Testis (tissue), 3 donors: ENCODE results near the gene TRIM28. TPM values are rescaled to one million over a fixed set of nuclear protein-coding genes. Genes with fewer than 3 reads are reported as not detected.

Experiments used
- DNase-seq: peaks from one replicate; pipeline ENCODE4 v3.0.0-alpha.2; 2019
- H3K27ac ChIP-seq, 2 donors: fragments of 200-600 bp; sonication (generic); one replicate each; pipeline ENCODE4 v1.5.1; 2019
- H3K27me3 ChIP-seq: fragments of 200-600 bp; sonication (generic); one replicate; pipeline ENCODE4 v1.5.1; 2019
- H3K36me3 ChIP-seq: fragments of 200-600 bp; sonication (generic); one replicate; pipeline ENCODE4 v1.5.1; 2017; ENCODE audit warnings: low read depth; ENCODE audit errors: missing control alignments
- H3K4me1 ChIP-seq: fragments of 200-600 bp; sonication (generic); one replicate; pipeline ENCODE4 v1.5.1; 2019
- H3K4me3 ChIP-seq, 2 donors: fragments of 200-600 bp; sonication (generic); one replicate each; pipeline ENCODE4 v1.5.1; 2017 to 2019
- H3K9me3 ChIP-seq: fragments of 200-600 bp; sonication (generic); one replicate; pipeline ENCODE4 v1.5.1; 2017
- POLR2A ChIP-seq: fragments of 450-650 bp; IDR thresholded peaks from one replicate; pipeline ENCODE4 v1.6.1; 2017; ENCODE audit warnings: antibody characterized with exemption, mild to moderate bottlenecking, moderate library complexity
- WGBS, 2 donors: methylation state at CpG; one replicate each; pipeline ENCODE4 v1.1.5; 2018; 5-methylcytosine and 5-hydroxymethylcytosine counted together
- intact Hi-C: fragments of 100-400 bp; cut with DNase I; formaldehyde crosslinking; loops from one replicate; pipeline ENCODE4 v1.15.1; 2023; ENCODE audit warnings: low total_unique reads
- microRNA-seq, 2 donors: library from miRNA; unstranded; fragments of <30 nt; microRNA quantifications; one replicate each; pipeline ENCODE4, GENCODE V29; 2016; ENCODE audit warnings: borderline number of aligned reads in 2 of 2, borderline replicate concordance in 1 of 2
- polyA plus RNA-seq: library from polyadenylated mRNA; stranded (reverse); fragments of 350-450 nt; fragmentation: Illumina TruSeq; extraction: RNeasy Lipid Tissue Mini Kit (QIAGEN cat#74804); gene quantifications from one replicate; pipeline ENCODE4 v1.2.3, GENCODE V29; 2014; ENCODE audit warnings: low read depth, low replicate concordance; ENCODE audit not compliant: insufficient read depth
- small RNA-seq, 2 donors: library from RNA; depleted of rRNA; stranded (forward); fragments of <200 nt; gene quantifications; one replicate each; pipeline ENCODE3, GENCODE V24; 2016
- total RNA-seq, 2 donors: library from RNA; depleted of rRNA; stranded (reverse); fragments of >200 nt; gene quantifications; one replicate each; pipeline ENCODE4 v1.2.3, GENCODE V29; 2016
- TF ChIP-seq, protein P1 (sequence below), 3 experiments: fragments of 450-650 bp in 2 of 3; fragments of 200-600 bp in 1 of 3; sonication (generic) in 1 of 3; IDR thresholded peaks; one replicate each; pipeline ENCODE4 v1.5.1; 2016 to 2019; ENCODE audit warnings: antibody characterized with exemption in 3 of 3, mild to moderate bottlenecking in 2 of 3, moderate library complexity in 1 of 3

Gene TRIM28
- total and polyA plus RNA-seq, 3 donors from 2014 or later = 415 to 694 (median 521) TPM

DNA sequence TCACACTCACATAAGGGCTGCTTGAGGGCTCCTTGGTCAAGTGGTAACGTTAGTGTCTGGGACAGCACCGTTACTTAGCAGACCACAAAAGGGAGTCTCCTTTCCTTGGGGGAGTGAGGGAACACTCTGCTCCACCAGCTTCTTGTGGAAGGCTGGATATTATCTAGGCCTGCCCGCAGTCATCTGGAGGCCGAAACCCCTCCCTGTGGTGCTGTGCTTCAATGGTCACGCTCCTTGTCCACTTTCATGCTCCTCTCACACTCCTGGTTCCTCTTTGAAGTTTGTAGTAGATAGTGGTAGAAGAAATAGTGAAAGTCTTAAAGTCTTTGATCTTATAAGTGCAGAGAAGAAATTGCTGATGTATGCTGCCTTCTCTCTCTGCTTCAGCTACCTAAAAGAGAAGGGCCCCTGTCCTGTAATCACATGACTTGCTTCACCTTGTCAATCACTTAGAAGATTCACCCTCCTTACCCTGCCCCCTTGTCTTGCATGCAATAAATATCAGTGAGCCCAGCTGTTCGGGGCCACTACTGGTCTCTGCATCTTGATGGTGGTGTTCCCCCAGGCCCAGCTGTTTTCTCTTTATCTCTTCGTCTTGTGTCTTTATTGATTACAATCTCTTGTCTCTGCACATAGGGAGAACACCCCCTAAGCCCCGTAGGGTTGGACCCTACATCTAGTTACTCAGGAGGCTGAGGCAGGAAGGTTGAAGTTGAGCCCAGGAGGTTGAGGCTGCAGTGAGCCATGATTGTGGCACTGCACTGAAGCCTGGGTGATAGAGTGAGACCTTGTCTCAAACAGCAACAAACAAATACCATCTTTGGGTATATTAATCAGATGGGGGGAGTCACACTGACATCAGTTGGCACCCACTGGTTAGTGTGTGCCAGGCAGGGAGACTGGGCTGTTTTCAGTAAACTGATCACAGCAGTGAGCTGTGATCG lies 40.9 kb downstream of the TRIM28 start:
- Histone ChIP-seq H3K9me3 (no peaks in the 10 kb centered on the region), H3K27me3 (no peaks in the 10 kb centered on the region), H3K27ac (peak overlapping the region in 1 of 2 donors; percentile 24), H3K4me1 (peaks cover 15% of the 10 kb centered on the region), H3K4me3 (no peak overlapping the region), H3K36me3 (no peaks in the 10 kb centered on the region)
- intact Hi-C loops = no loop called here
- TF ChIP-seq, protein P1, sequence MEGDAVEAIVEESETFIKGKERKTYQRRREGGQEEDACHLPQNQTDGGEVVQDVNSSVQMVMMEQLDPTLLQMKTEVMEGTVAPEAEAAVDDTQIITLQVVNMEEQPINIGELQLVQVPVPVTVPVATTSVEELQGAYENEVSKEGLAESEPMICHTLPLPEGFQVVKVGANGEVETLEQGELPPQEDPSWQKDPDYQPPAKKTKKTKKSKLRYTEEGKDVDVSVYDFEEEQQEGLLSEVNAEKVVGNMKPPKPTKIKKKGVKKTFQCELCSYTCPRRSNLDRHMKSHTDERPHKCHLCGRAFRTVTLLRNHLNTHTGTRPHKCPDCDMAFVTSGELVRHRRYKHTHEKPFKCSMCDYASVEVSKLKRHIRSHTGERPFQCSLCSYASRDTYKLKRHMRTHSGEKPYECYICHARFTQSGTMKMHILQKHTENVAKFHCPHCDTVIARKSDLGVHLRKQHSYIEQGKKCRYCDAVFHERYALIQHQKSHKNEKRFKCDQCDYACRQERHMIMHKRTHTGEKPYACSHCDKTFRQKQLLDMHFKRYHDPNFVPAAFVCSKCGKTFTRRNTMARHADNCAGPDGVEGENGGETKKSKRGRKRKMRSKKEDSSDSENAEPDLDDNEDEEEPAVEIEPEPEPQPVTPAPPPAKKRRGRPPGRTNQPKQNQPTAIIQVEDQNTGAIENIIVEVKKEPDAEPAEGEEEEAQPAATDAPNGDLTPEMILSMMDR (IDR thresholded peaks at IDR 0.05) = no peak
- no peak for TF ChIP-seq POLR2A
- DNase-seq = peak; percentile 69
- 61 to 76% methylated on average over 9 of the region's 9 CpGs for WGBS, 2 donors

DNA sequence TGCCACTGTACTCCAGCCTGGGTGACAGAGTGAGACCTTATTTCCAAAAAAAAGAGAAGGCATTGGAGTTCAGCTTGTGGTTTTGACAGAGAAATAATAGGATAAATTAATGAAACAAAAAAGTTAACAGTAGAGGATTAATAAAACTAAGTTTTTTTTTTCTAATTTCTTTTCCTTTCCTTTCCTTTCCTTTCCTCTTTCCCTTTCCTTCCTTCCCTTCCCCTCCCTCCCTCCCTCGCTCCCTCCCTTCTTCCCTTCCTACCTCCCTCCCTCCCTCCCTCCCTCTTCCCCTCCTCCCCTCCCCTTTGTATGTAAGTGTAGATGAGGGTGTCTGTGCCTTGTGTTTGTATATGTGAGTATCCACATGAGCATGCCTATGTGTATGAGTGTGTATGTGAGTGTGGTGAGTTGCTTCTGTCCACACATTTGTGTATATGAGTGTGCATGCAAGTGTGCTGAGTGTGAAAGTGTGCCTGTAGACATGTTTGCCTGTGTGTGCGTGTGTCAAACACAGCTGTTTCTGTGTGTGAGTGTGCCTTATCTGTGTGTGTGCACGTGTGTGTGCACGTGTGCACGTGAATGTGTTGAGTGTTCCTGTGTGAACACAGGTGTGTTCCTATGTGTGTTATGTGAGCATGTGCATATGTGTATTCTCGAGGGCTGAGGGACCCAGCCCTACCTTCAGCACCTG lies 41.7 kb downstream of the TRIM28 start:
- Histone ChIP-seq H3K4me3 (no peak overlapping the region), H3K27me3 (no peaks in the 10 kb centered on the region), H3K27ac (no peak overlapping the region), H3K9me3 (no peaks in the 10 kb centered on the region), H3K36me3 (no peaks in the 10 kb centered on the region), H3K4me1 (peaks cover 15% of the 10 kb centered on the region)
- intact Hi-C loops = no loop called here
- TF ChIP-seq, protein P1 (IDR thresholded peaks at IDR 0.05) = no peak
- no peak for TF ChIP-seq POLR2A
- no peak for DNase-seq
- 55 to 86% methylated on average over 2 to 6 of the region's 6 CpGs for WGBS, 2 donors

DNA sequence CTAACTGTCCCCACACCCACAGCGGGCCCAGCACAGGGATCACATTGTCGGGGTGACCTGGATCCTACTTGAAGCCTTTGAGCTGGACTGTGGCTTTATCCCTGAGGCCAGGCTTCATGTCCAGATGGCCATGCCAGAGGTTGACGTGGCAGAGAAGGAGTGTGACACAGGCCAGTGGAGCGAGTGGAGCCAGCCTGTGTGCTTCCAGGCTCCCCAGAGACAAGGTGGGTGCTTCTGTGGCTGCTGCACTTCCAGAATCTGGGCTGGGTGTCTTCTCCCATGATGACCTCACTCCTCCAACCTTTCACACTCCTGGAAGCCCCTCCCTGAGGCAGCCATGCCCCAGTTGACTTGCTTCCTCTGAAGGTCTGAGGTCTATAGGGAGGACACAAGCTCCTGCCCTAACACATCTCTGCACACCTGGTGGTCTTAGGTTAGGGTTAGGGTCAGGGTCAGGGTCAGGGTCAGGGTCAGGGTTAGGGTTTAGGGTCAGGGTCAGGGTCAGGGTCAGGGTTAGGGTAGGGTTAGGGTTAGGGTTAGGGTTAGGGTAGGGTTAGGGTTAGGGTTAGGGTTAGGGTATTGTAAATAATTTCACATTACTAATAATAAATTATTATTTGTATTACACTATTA lies 42.4 kb downstream of the TRIM28 start:
- Histone ChIP-seq H3K27ac (no peak overlapping the region), H3K27me3 (no peaks in the 10 kb centered on the region), H3K4me3 (no peak overlapping the region), H3K4me1 (peaks cover 15% of the 10 kb centered on the region), H3K9me3 (no peaks in the 10 kb centered on the region), H3K36me3 (no peaks in the 10 kb centered on the region)
- TF ChIP-seq POLR2A = no peak
- TF ChIP-seq, protein P1 (IDR thresholded peaks at IDR 0.05) = no peak
- WGBS, 2 donors = 86% methylated on average over 4 of the region's 4 CpGs; no CpG with 5 or more reads in 1 of the 2 donors
- DNase-seq = peak; percentile 12
- intact Hi-C loops = no loop called here

Small RNA genes within 50 kb of the gene (microRNA-seq; reads per million reads assigned to microRNA genes)
- 2.8 to 3.5 reads per million in 2 donors for gene MIR6807

Small RNA genes within 50 kb of the gene (small RNA-seq; reads per million reads assigned to genes)
- 0 to 0.09 reads per million in 2 donors for gene MIR6807
- gene RN7SL525P = 0 reads per million in 2 donors

Other genes with a start within 250 kb of the TRIM28 start
- 10 to 100 TPM; 48.9 to 58.5 TPM for gene ERVK3-1, start 238.7 kb upstream of the TRIM28 start, total RNA-seq
- 34.0 TPM for gene ERVK3-1, start 238.7 kb upstream of the TRIM28 start, polyA plus RNA-seq
- gene ZSCAN22, start 217.1 kb upstream of the TRIM28 start, total RNA-seq = 1 to 10 TPM; 3.5 to 4.9 TPM
- gene ZSCAN22, start 217.1 kb upstream of the TRIM28 start, polyA plus RNA-seq = 2.4 TPM
- 10 to 100 TPM in 1 of 2 donors, 1 to 10 TPM in 1; 3.5 to 13.1 TPM for gene A1BG, start 190.6 kb upstream of the TRIM28 start, total RNA-seq
- 4.5 TPM for gene A1BG, start 190.6 kb upstream of the TRIM28 start, polyA plus RNA-seq
- gene ZNF497, start 181.3 kb upstream of the TRIM28 start, total RNA-seq = 10 to 100 TPM; 10.3 to 10.7 TPM
- gene ZNF497, start 181.3 kb upstream of the TRIM28 start, polyA plus RNA-seq = 2.6 TPM
- 1 to 10 TPM; 6.2 to 9.3 TPM for gene ZNF837, start 163.0 kb upstream of the TRIM28 start, total RNA-seq
- gene ZNF837, start 163.0 kb upstream of the TRIM28 start, polyA plus RNA-seq = 1.3 TPM
- 1,000 to 10,000 TPM in 1 of 2 donors, 100 to 1,000 TPM in 1; 437 to 1,004 TPM for gene RPS5, start 156.8 kb upstream of the TRIM28 start, total RNA-seq
- 746 TPM for gene RPS5, start 156.8 kb upstream of the TRIM28 start, polyA plus RNA-seq
- gene RNF225, start 148.4 kb upstream of the TRIM28 start, total RNA-seq = not detected
- gene RNF225, start 148.4 kb upstream of the TRIM28 start, polyA plus RNA-seq = not detected
- gene ZNF584, start 135.4 kb upstream of the TRIM28 start, total RNA-seq = 10 to 100 TPM; 22.1 to 33.9 TPM
- 10.4 TPM for gene ZNF584, start 135.4 kb upstream of the TRIM28 start, polyA plus RNA-seq
- gene ZNF132, start 103.9 kb upstream of the TRIM28 start, total RNA-seq = 10 to 100 TPM; 11.4 to 11.6 TPM
- 5.5 TPM for gene ZNF132, start 103.9 kb upstream of the TRIM28 start, polyA plus RNA-seq
- 10 to 100 TPM in 1 of 2 donors, 1 to 10 TPM in 1; 8.5 to 15.8 TPM for gene ZNF324B, start 92.4 kb upstream of the TRIM28 start, total RNA-seq
- gene ZNF324B, start 92.4 kb upstream of the TRIM28 start, polyA plus RNA-seq = 4.8 TPM
- 10 to 100 TPM; 23.2 to 24.8 TPM for gene ZNF324, start 77.0 kb upstream of the TRIM28 start, total RNA-seq
- 7.8 TPM for gene ZNF324, start 77.0 kb upstream of the TRIM28 start, polyA plus RNA-seq
- gene ZNF446, start 67.7 kb upstream of the TRIM28 start, total RNA-seq = 10 to 100 TPM; 33.6 to 38.7 TPM
- gene ZNF446, start 67.7 kb upstream of the TRIM28 start, polyA plus RNA-seq = 24.3 TPM
- 10 to 100 TPM; 29.1 to 37.8 TPM for gene SLC27A5, start 32.1 kb upstream of the TRIM28 start, total RNA-seq
- gene SLC27A5, start 32.1 kb upstream of the TRIM28 start, polyA plus RNA-seq = 63.6 TPM
- gene ZBTB45, start 24.3 kb upstream of the TRIM28 start, total RNA-seq = 10 to 100 TPM; 14.0 to 15.1 TPM
- gene ZBTB45, start 24.3 kb upstream of the TRIM28 start, polyA plus RNA-seq = 6.9 TPM
- 100 to 1,000 TPM; 115 to 126 TPM for gene CHMP2A, start 11.0 kb downstream of the TRIM28 start, total RNA-seq
- gene CHMP2A, start 11.0 kb downstream of the TRIM28 start, polyA plus RNA-seq = 155 TPM
- gene UBE2M, start 14.5 kb downstream of the TRIM28 start, total RNA-seq = 10 to 100 TPM; 65.0 to 65.2 TPM
- gene UBE2M, start 14.5 kb downstream of the TRIM28 start, polyA plus RNA-seq = 155 TPM
- 10 to 100 TPM; 55.8 to 56.1 TPM for gene MZF1, start 29.3 kb downstream of the TRIM28 start, total RNA-seq
- 23.9 TPM for gene MZF1, start 29.3 kb downstream of the TRIM28 start, polyA plus RNA-seq